ENCODE data around the gene GABRR1. TPM values are rescaled to one million over a fixed set of nuclear protein-coding genes. Genes with fewer than 3 reads are reported as not detected.

GABRR1 gene
- total RNA-seq, 1 donor from 2014 or later: not detected

DNA sequence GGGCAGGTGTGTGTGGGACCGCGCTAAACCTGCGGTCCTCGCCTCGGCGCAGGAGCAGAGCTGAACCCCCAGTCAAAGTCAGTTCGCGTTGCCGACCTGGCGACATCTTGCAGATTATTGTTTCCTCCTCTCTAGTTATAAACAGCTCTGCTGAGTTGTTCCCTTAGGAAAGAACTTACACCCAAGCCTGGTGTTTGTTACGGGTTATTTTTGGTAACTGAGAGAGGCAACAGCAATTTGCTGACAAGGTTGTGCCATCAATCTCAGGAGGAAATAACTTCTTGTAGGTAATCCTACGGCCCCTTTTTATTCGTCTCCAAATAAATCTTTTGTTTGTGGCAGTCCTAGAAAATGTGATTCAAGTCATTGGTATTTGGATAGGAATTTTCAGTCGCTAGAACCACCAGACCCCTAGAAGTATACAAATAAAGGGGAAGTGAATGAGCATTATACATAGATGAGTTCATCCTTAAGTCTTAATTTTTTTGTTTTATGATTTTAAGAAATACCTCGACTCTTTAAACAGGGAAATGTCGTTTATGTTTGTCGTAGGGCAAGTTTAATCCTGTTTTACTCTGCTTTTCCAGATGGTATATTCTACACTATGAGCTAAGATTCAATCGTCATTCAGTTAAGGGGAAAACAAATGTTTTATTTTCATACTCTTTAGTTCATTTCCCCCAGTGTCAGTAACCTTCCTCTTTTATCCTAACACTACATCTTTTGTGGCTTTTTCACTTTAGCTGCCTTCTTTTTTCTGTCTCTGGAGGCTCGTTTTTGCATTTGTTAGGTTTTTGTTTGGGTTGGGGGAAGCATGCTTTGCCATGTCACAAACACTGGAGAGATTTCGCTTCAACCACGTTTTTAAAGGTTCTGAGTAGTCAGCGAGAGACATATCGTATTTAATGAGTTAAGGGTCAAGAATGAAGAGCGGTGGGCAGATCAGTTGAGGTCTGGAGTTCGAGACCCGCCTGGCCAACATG, 70.1 kb downstream of the GABRR1 start:
- TF ChIP-seq CTCF (IDR thresholded peaks at IDR 0.05): no peak
- Mint-ChIP-seq H3K27ac (ENCODE audit: unreplicated experiment) (peak overlapping the region; percentile 46), H3K4me3 (ENCODE audit: unreplicated experiment) (peak overlapping the region; percentile 76), H3K4me1 (ENCODE audit: unreplicated experiment) (peaks cover 38% of the 10 kb centered on the region), H3K36me3 (ENCODE audit: unreplicated experiment) (peaks cover 13% of the 10 kb centered on the region), H3K9me3 (ENCODE audit: unreplicated experiment) (no peaks in the 10 kb centered on the region), H3K27me3 (ENCODE audit: unreplicated experiment) (no peaks in the 10 kb centered on the region)
- DNase-seq (ENCODE audit: extremely low spot score, unreplicated experiment): no peak

- H3K9me3 Mint-ChIP-seq (ENCODE audit: unreplicated experiment): no peaks in the 10 kb centered on the region
- H3K4me1 Mint-ChIP-seq (ENCODE audit: unreplicated experiment): peaks cover 38% of the 10 kb centered on the region
- peak within 1 kb of the TSS; percentile 76 for H3K4me3 Mint-ChIP-seq (ENCODE audit: unreplicated experiment)
- peak; percentile 87 for DNase-seq (ENCODE audit: extremely low spot score, unreplicated experiment)
- no peak for TF ChIP-seq CTCF (IDR thresholded peaks at IDR 0.05)
- peaks cover 10% of the 10 kb centered on the region for H3K36me3 Mint-ChIP-seq (ENCODE audit: unreplicated experiment)
- no peaks in the 10 kb centered on the region for H3K27me3 Mint-ChIP-seq (ENCODE audit: unreplicated experiment)
- H3K27ac Mint-ChIP-seq (ENCODE audit: unreplicated experiment): peak within 1 kb of the TSS; percentile 66
Measured at GRCh38 chr6:89145956-89146717, 71.0 kb downstream of the GABRR1 start, which contains the start of gene PM20D2. Gene PM20D2 (plus strand): TSS chr6:89146055. CDS start chr6:89146145, 90 bp downstream.

- H3K4me1 Mint-ChIP-seq (ENCODE audit: unreplicated experiment): peaks cover 46% of the 10 kb centered on the region
- DNase-seq (ENCODE audit: extremely low spot score, unreplicated experiment): no peak
- H3K9me3 Mint-ChIP-seq (ENCODE audit: unreplicated experiment): no peaks in the 10 kb centered on the region
- peak overlapping the region; percentile 66 for H3K27ac Mint-ChIP-seq (ENCODE audit: unreplicated experiment)
- H3K27me3 Mint-ChIP-seq (ENCODE audit: unreplicated experiment): no peaks in the 10 kb centered on the region
- peaks cover 10% of the 10 kb centered on the region for H3K36me3 Mint-ChIP-seq (ENCODE audit: unreplicated experiment)
- H3K4me3 Mint-ChIP-seq (ENCODE audit: unreplicated experiment): peak overlapping the region; percentile 75
- TF ChIP-seq CTCF (IDR thresholded peaks at IDR 0.05): no peak
Measured at GRCh38 chr6:89145091-89145955, 71.8 kb downstream of the GABRR1 start.

DNA sequence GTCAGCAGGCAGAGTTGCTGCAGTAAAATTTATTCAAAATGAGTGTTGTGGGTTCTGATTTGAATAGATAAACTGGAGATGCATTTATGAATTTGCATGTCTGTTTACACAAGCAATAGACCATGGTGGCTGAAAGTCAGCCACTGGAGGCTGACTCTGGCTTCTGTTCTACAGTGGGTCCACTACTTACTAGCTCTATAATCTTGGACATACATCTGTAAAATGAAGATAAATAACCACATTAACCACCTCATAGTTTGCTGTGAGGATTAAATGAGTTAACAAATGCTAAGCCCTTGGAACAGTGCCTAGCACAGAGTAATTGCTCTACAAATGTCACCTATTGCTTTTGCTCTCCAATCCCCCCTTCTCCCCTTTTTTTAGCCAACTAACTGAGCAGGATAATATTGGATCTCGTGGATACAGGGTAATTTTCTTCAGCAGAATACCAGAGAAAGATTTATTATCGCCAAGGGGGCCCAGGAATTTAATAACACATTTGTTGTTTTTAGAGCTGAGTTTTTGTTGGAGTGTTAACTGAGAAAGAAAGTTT, 72.7 kb downstream of the GABRR1 start:
- no peak for DNase-seq (ENCODE audit: extremely low spot score, unreplicated experiment)
- Mint-ChIP-seq H3K36me3 (ENCODE audit: unreplicated experiment) (peaks cover 8% of the 10 kb centered on the region), H3K4me3 (ENCODE audit: unreplicated experiment) (no peak overlapping the region), H3K4me1 (ENCODE audit: unreplicated experiment) (peaks cover 55% of the 10 kb centered on the region), H3K27ac (ENCODE audit: unreplicated experiment) (peak overlapping the region; percentile 13), H3K27me3 (ENCODE audit: unreplicated experiment) (no peaks in the 10 kb centered on the region), H3K9me3 (ENCODE audit: unreplicated experiment) (no peaks in the 10 kb centered on the region)
- TF ChIP-seq CTCF (IDR thresholded peaks at IDR 0.05): no peak

All from osteocyte (in vitro differentiated cells).